H9 (cell line): ENCODE data around the gene EHHADH. TPM values are rescaled to one million over a fixed set of nuclear protein-coding genes. Genes with fewer than 3 reads are reported as not detected.
"Not testable (repeated sequence)": the region's sequence is repeated elsewhere in the genome, so short reads cannot be mapped to it uniquely, and the experiment has no call there.

ENCODE experiments used
- DNase-seq: peaks from one replicate; pipeline ENCODE4 v3.0.0-alpha.2; 2017
- H2AFZ ChIP-seq: one replicate; pipeline ENCODE4 v1.6.1; 2013; ENCODE audit warnings: mild to moderate bottlenecking, low read length, control low read depth, moderate library complexity
- H2AK5ac ChIP-seq: 2 replicates; pipeline ENCODE4 v1.6.1; 2013; ENCODE audit warnings: low read length, control low read depth, mixed read lengths; ENCODE audit not compliant: insufficient read length
- H2BK120ac ChIP-seq: one replicate; pipeline ENCODE4 v1.6.1; 2013; ENCODE audit warnings: low read depth, mild to moderate bottlenecking, low read length, control low read depth, inconsistent platforms; ENCODE audit not compliant: poor library complexity, severe bottlenecking
- H2BK12ac ChIP-seq: 2 replicates; pipeline ENCODE4 v1.6.1; 2013; ENCODE audit warnings: low read length, control low read depth, mixed read lengths, low read depth; ENCODE audit not compliant: insufficient read length
- H2BK15ac ChIP-seq: 2 replicates; pipeline ENCODE4 v1.6.1; 2013; ENCODE audit warnings: low read depth, low read length, control low read depth
- H2BK20ac ChIP-seq: one replicate; pipeline ENCODE4 v1.6.1; 2013; ENCODE audit warnings: low read depth, mild to moderate bottlenecking, low read length, control low read depth, inconsistent platforms; ENCODE audit not compliant: poor library complexity, severe bottlenecking
- H2BK5ac ChIP-seq: 2 replicates; pipeline ENCODE4 v1.6.1; 2013; ENCODE audit warnings: low read length, control low read depth, mixed read lengths; ENCODE audit not compliant: insufficient read length
- H3K14ac ChIP-seq: 2 replicates; pipeline ENCODE4 v1.6.1; 2013; ENCODE audit warnings: low read length, control low read depth; ENCODE audit not compliant: insufficient read depth
- H3K18ac ChIP-seq: 2 replicates; pipeline ENCODE4 v1.6.1; 2013; ENCODE audit warnings: low read depth, mild to moderate bottlenecking, mixed read lengths, low read length, control low read depth; ENCODE audit not compliant: insufficient read length
- H3K23ac ChIP-seq: 2 replicates; pipeline ENCODE4 v1.6.1; 2013; ENCODE audit warnings: low read length, control low read depth, mixed read lengths, low read depth; ENCODE audit not compliant: insufficient read length
- H3K23me2 ChIP-seq: 2 replicates; pipeline ENCODE4 v1.6.1; 2013; ENCODE audit warnings: low read depth, mild to moderate bottlenecking, mixed read lengths, low read length, control low read depth; ENCODE audit not compliant: insufficient read length, poor library complexity, severe bottlenecking
- H3K27ac ChIP-seq: 2 replicates; pipeline ENCODE4 v1.5.1; 2013; ENCODE audit warnings: low read length, control low read depth, mixed read lengths, low read depth; ENCODE audit not compliant: insufficient read length
- H3K27me3 ChIP-seq: 2 replicates; pipeline ENCODE4 v1.6.1; 2013; ENCODE audit warnings: low read length, control low read depth, inconsistent platforms; ENCODE audit not compliant: insufficient read depth
- H3K4ac ChIP-seq: 2 replicates; pipeline ENCODE4 v1.6.1; 2013; ENCODE audit warnings: low read depth, mild to moderate bottlenecking, control low read depth, inconsistent platforms, low read length, moderate library complexity
- H3K4me1 ChIP-seq: 2 replicates; pipeline ENCODE4 v1.6.1; 2013; ENCODE audit warnings: low read length, control low read depth, inconsistent platforms; ENCODE audit not compliant: insufficient read depth
- H3K4me2 ChIP-seq: 2 replicates; pipeline ENCODE4 v1.6.1; 2013; ENCODE audit warnings: low read length, control low read depth, mixed read lengths; ENCODE audit not compliant: insufficient read length, insufficient read depth
- H3K56ac ChIP-seq: 2 replicates; pipeline ENCODE4 v1.6.1; 2013; ENCODE audit warnings: low read depth, mild to moderate bottlenecking, mixed read lengths, low read length, control low read depth; ENCODE audit not compliant: insufficient read length
- H3K79me1 ChIP-seq: 2 replicates; pipeline ENCODE4 v1.6.1; 2013; ENCODE audit warnings: low read depth, mild to moderate bottlenecking, moderate library complexity, low read length, control low read depth, inconsistent platforms; ENCODE audit not compliant: insufficient read depth, poor library complexity, severe bottlenecking
- H3K79me2 ChIP-seq: 2 replicates; pipeline ENCODE4 v1.6.1; 2013; ENCODE audit warnings: low read length, control low read depth, inconsistent platforms; ENCODE audit not compliant: insufficient read depth
- H3K9ac ChIP-seq: 2 replicates; pipeline ENCODE4 v1.6.1; 2013; ENCODE audit warnings: low read length, control low read depth, mixed read lengths; ENCODE audit not compliant: insufficient read length; ENCODE audit errors: extremely low read depth
- H3K9me3 ChIP-seq: one replicate; pipeline ENCODE4 v1.6.1; 2013; ENCODE audit warnings: low read depth, low read length, inconsistent platforms; ENCODE audit not compliant: control insufficient read depth
- H3T11ph ChIP-seq: one replicate; pipeline ENCODE4 v1.6.1; 2013; ENCODE audit warnings: mild to moderate bottlenecking, low read length, control low read depth, inconsistent platforms
- H4K20me1 ChIP-seq: one replicate; pipeline ENCODE4 v1.6.1; 2013; ENCODE audit not compliant: control insufficient read depth, insufficient read length, insufficient read depth
- H4K5ac ChIP-seq: 2 replicates; pipeline ENCODE4 v1.6.1; 2013; ENCODE audit warnings: low read depth, mild to moderate bottlenecking, mixed read lengths, low read length, control low read depth; ENCODE audit not compliant: insufficient read length
- H4K8ac ChIP-seq: replicated peaks from 2 replicates; pipeline ENCODE4 v1.6.1; 2013; ENCODE audit warnings: low read length, control low read depth, mixed read lengths, low read depth; ENCODE audit not compliant: insufficient read length
- H4K91ac ChIP-seq: 2 replicates; pipeline ENCODE4 v1.6.1; 2013; ENCODE audit warnings: low read depth, mild to moderate bottlenecking, moderate library complexity, mixed read lengths, low read length, control low read depth; ENCODE audit not compliant: insufficient read length
- H3K27ac Mint-ChIP-seq, 3 experiments: 2 replicates in 2 of 3; 3 replicates in 1 of 3; pipeline ENCODE4 v1.8.0; 2020 to 2021; ENCODE audit warnings: mixed read lengths in 3 of 3, mild to moderate bottlenecking in 1 of 3, moderate library complexity in 1 of 3
- H3K27me3 Mint-ChIP-seq: 2 replicates; pipeline ENCODE4 v1.8.0; 2021; ENCODE audit warnings: low read depth, mild to moderate bottlenecking, moderate library complexity, mixed read lengths
- H3K36me3 Mint-ChIP-seq, 3 experiments: 2 replicates in 2 of 3; 3 replicates in 1 of 3; pipeline ENCODE4 v1.8.0; 2020 to 2021; ENCODE audit warnings: low read depth in 3 of 3, mixed read lengths in 3 of 3; ENCODE audit not compliant: insufficient read depth in 1 of 3
- H3K4me1 Mint-ChIP-seq, 2 experiments: 2 replicates each; pipeline ENCODE4 v1.8.0; 2020; ENCODE audit warnings: mixed read lengths in 2 of 2
- H3K4me3 Mint-ChIP-seq, 2 experiments: 2 replicates in 1 of 2; 3 replicates in 1 of 2; pipeline ENCODE4 v1.8.0; 2020 to 2021; ENCODE audit warnings: mild to moderate bottlenecking in 2 of 2, mixed read lengths in 2 of 2, moderate library complexity in 1 of 2
- H3K9me3 Mint-ChIP-seq, 2 experiments: 2 replicates in 1 of 2; 3 replicates in 1 of 2; pipeline ENCODE4 v1.8.0; 2020; ENCODE audit warnings: mild to moderate bottlenecking in 2 of 2, mixed read lengths in 2 of 2, moderate library complexity in 1 of 2
- WGBS: extraction: QIAGEN DNeasy Blood & Tissue Kit; methylation state at CpG from one replicate; pipeline ENCODE4 v1.1.7; 2013; ENCODE audit warnings: missing lambda C conversion rate, low lambda C conversion rate, mixed read lengths; ENCODE audit not compliant: insufficient read length; ENCODE audit errors: extremely low coverage; 5-methylcytosine and 5-hydroxymethylcytosine counted together
- total RNA-seq: library from RNA; stranded (reverse); gene quantifications from 2 replicates; pipeline ENCODE4 v1.2.1, GENCODE V29; 2021
- TF ChIP-seq, protein P1 (sequence below): fragments of 200-600 bp; sonication (generic); conservative IDR thresholded peaks from 3 replicates; pipeline ENCODE4 v1.8.0; 2021; ENCODE audit warnings: antibody characterized with exemption, mild to moderate bottlenecking

The EHHADH gene
- total RNA-seq, 1 experiment from 2014 or later, result 2.1 TPM

DNA sequence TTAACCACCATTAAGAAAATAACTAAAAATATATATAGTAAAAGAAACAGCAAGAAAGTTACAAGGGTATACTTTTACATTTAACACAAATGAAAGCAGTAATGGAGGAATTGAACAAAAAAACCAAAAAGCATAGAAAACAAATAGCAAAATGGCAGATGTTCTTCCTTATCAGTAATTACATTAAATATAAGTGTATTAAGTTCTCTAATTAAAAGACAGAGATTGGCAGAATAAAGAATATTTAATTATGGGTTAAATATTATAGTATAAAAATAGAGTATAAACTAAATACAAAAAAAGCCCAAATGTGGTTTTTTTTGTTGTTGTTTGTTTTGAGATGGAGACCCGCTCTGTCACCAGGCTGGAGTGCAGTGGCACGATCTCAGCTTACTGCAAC lies 20.5 kb downstream of the EHHADH start:
- Histone ChIP-seq H3K79me2 (no peaks in the 10 kb centered on the region), H4K91ac (no peak overlapping the region), H3T11ph (no peak overlapping the region), H3K4me1 (no peaks in the 10 kb centered on the region), H3K9ac (no peak overlapping the region), H2BK12ac (no peak overlapping the region), H3K18ac (no peak overlapping the region), H2BK5ac (no peak overlapping the region), H3K4ac (no peak overlapping the region), H2BK15ac (no peak overlapping the region), H2AFZ (no peak overlapping the region), H4K8ac (no peak overlapping the region), H3K9me3 (no peaks in the 10 kb centered on the region), H2BK20ac (no peak overlapping the region), H2BK120ac (no peak overlapping the region), H4K20me1 (no peaks in the 10 kb centered on the region), H3K23ac (no peak overlapping the region), H3K27me3 (no peaks in the 10 kb centered on the region), H3K79me1 (no peaks in the 10 kb centered on the region), H3K14ac (no peak overlapping the region), H4K5ac (no peak overlapping the region), H2AK5ac (no peak overlapping the region), H3K27ac (no peak overlapping the region), H3K4me2 (no peak overlapping the region), H3K23me2 (no peaks in the 10 kb centered on the region), H3K56ac (no peak overlapping the region)
- no peaks in the 10 kb centered on the region for H3K27me3 Mint-ChIP-seq
- no peak overlapping the region for H3K4me3 Mint-ChIP-seq
- H3K36me3 Mint-ChIP-seq, result peaks cover 0 to 6% (median 2%) of the 10 kb centered on the region in 3 experiments; a peak in 4 of 7 replicates
- H3K4me1 Mint-ChIP-seq, result no peaks in the 10 kb centered on the region
- TF ChIP-seq, protein P1, sequence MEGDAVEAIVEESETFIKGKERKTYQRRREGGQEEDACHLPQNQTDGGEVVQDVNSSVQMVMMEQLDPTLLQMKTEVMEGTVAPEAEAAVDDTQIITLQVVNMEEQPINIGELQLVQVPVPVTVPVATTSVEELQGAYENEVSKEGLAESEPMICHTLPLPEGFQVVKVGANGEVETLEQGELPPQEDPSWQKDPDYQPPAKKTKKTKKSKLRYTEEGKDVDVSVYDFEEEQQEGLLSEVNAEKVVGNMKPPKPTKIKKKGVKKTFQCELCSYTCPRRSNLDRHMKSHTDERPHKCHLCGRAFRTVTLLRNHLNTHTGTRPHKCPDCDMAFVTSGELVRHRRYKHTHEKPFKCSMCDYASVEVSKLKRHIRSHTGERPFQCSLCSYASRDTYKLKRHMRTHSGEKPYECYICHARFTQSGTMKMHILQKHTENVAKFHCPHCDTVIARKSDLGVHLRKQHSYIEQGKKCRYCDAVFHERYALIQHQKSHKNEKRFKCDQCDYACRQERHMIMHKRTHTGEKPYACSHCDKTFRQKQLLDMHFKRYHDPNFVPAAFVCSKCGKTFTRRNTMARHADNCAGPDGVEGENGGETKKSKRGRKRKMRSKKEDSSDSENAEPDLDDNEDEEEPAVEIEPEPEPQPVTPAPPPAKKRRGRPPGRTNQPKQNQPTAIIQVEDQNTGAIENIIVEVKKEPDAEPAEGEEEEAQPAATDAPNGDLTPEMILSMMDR, result no peak
- DNase-seq, result no peak
- no CpG with 5 or more reads among the region's 2 CpGs for WGBS
- no peak overlapping the region for H3K27ac Mint-ChIP-seq
- H3K9me3 Mint-ChIP-seq, result peaks cover 14 to 17% of the 10 kb centered on the region in 2 experiments

- H3K4ac ChIP-seq, H4K8ac ChIP-seq, H3T11ph ChIP-seq, H2AK5ac ChIP-seq, H3K14ac ChIP-seq, DNase-seq, H3K79me2 ChIP-seq, H3K23ac ChIP-seq, H3K9me3 Mint-ChIP-seq, H3K9me3 ChIP-seq, H4K20me1 ChIP-seq, H3K56ac ChIP-seq, H3K27me3 Mint-ChIP-seq, H2BK120ac ChIP-seq, H3K27me3 ChIP-seq, H2BK20ac ChIP-seq, H3K79me1 ChIP-seq, H3K4me2 ChIP-seq, H4K5ac ChIP-seq, H3K4me3 Mint-ChIP-seq, H2AFZ ChIP-seq, H3K18ac ChIP-seq, H2BK15ac ChIP-seq, H3K27ac Mint-ChIP-seq, H2BK5ac ChIP-seq, H4K91ac ChIP-seq, H3K9ac ChIP-seq, H2BK12ac ChIP-seq, H3K4me1 ChIP-seq, H3K4me1 Mint-ChIP-seq, H3K27ac ChIP-seq, H3K36me3 Mint-ChIP-seq, H3K23me2 ChIP-seq: not testable (repeated sequence)
- WGBS, result no CpG with 5 or more reads among the region's 1 CpG
These were observed 27.3 kb downstream of the EHHADH start for GRCh38 chr3:185226526-185226925.
